NCI-H2029 (cell line): ENCODE data around the gene SPTLC3.
"Not testable (repeated sequence)": the region's sequence is repeated elsewhere in the genome, so short reads cannot be mapped to it uniquely, and the experiment has no call there.

ENCODE experiments used
- DNase-seq: peaks from one replicate; lab custom pipeline; 2025; lab: John Stamatoyannopoulos, UW

The SPTLC3 gene

GRCh38 chr20:13008761-13009681 lies at the start of gene SPTLC3:
Gene SPTLC3 (plus strand): TSS chr20:13008972. CDS start chr20:13009268, 296 bp downstream.
- no peak for DNase-seq

- no peak for DNase-seq
Measured at GRCh38 chr20:12961725-12962124, 47.0 kb upstream of the SPTLC3 start.

GRCh38 chr20:12962895-12963294 lies 45.9 kb upstream of the SPTLC3 start:
- no peak for DNase-seq

GRCh38 chr20:12963416-12963815 lies 45.4 kb upstream of the SPTLC3 start:
- no peak for DNase-seq

DNA sequence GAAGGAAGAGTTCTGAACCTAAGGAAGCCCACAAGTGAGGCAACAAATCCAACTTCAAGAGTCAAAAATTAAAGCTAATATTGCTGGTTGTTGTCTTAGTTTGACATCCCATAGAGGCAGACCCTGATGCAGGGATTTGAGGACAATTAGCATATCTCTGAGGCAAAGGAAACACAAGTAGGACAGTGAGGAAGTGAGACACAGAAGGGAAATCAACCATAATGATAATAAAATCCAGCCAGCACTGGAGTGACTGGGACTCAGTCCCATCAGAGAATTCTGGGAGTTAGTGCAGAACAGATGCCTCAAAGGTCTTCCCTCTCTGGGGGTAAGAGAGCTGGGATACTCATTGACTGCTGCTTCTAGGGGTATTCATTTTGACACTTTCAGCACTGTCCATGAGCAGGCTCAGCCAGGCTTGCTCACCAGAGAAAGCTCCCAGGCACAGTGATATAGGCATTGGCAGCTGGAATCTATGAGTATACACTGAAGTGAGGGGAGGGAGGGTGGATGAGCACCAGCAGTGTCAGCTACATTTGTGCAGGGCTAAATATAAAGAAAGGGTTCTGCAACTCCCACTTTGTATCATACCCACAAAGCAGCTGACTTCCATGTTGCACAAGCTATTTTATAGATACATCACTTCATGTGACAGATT lies 43.4 kb upstream of the SPTLC3 start:
- no peak for DNase-seq

DNA sequence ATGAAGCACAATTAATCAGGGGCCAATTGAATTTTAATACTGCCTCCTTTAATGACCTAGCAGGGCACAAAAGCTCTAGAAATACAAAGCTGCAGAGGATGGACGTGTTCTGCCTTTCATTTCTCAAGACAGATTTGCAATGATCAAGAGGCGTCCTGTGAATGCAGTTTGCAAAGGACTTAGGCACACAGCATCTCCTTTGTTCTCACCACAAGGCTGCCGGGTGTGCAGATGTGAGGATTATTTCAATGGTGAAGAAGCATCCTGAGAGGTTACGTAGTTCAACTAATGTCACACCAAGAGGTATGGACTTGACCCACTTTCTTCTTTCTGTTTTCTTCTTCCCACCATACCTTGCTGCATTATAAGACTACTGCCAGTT lies 42.9 kb upstream of the SPTLC3 start:
- no peak for DNase-seq

DNA sequence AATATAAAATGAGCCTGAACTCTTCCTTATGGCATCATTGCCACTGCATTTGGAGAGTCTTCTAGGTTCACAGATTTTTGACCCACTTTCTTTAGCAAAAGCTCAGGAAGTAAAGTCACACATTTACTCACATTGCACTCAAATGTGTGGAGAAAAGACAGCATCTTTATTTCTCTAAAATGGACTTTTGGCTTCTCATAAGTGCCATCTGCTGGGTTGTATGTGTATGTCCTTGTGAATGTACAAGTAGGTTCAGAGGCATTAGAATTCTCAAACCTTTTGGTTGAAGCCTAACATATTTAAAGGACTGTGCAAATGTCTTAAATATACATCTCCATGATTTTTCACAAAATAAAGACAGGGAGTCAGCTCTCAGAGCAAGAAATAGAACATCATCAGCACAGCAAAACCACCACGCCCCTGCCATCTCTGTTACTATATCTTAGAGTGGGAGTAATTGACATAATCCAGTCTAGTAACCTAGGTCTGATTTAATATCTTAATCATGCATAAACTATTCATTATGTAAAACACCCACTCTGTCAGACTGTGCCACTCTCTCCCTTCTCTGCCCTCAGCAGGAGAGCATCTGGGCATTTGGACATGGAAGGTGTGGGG lies 42.2 kb upstream of the SPTLC3 start:
- DNase-seq, result no peak

DNA sequence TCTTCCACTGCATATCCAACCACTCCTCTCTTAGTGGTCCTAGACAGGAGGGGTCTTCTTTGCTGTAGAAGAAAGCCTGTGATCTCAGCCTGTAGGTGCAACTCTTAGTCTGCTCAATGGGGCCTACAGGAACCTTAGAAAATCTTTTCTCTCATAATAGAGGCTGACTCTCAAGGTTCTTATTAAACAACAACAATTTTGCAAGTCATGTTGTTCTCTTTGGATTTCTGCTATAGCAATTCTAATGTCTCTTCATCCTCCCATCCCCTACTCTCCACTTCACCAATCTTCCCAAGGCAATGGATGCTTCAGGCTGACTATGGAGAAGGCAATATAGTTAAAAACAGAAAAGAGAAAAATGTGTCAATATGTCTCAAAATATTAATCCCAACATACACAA lies 40.8 kb upstream of the SPTLC3 start:
- no peak for DNase-seq

GRCh38 chr20:12968472-12968871 lies 40.3 kb upstream of the SPTLC3 start:
- DNase-seq, result no peak

- no peak for DNase-seq
Measured at GRCh38 chr20:12969071-12969669, 39.6 kb upstream of the SPTLC3 start.

DNA sequence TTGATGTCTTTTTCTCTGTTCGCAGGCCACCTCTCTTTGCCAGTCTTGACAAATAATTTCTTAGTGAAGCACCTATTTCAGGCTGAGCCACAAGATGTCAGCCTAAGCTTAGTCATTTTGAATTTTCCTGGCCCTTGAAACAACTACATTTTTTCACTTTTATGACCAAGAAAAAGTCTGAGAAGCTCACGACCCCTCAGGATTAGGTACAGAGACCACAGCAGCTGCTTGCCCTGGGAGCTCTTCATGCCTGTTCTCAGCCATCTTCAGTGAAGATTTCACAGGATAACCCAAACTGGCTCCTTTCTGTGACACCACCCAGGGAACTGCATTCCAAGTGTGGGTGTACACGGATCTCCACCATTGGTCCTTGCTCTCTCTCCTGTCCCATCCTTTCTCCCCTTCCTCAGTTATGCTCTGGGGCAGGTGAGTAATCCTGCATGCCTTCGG lies 38.4 kb upstream of the SPTLC3 start:
- no peak for DNase-seq

DNA sequence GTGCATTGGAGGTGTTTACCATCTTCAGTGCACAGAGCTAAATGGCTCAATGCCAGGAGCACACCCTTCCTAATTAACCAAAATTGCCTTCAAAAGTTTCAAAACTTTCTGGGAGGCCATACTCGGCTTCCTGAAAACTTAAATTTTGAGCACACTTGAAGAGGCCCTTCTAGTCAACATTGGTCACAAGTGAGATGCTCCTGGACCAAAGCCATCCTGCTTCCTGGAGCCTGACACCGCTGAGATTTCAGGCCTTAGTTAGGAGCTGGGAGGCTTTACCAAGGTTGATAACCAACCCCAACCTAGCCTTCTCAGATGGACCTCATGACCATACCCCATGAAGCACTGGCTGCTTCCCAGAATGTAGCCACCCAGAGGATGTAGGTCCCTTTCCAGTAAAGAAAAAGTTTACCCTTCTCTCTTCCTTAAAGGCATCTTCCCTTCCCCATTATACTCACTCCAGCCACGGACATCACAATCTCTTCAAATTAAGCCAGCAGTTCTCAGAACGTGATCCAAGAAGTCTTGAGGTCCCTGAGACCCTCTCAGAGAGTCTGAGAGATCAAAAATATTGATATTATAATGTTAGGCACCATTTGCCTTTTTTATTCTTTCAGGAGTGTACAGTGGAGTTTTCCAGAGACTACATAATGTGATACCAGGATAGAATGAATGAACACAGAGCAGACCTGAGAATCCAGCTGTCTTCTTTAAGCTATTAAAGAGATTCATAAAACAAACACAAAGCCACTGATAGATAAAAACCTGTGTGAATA lies 32.8 kb upstream of the SPTLC3 start:
- DNase-seq, result no peak

- DNase-seq, result no peak
Measured at GRCh38 chr20:12976720-12977309, 32.0 kb upstream of the SPTLC3 start.

DNA sequence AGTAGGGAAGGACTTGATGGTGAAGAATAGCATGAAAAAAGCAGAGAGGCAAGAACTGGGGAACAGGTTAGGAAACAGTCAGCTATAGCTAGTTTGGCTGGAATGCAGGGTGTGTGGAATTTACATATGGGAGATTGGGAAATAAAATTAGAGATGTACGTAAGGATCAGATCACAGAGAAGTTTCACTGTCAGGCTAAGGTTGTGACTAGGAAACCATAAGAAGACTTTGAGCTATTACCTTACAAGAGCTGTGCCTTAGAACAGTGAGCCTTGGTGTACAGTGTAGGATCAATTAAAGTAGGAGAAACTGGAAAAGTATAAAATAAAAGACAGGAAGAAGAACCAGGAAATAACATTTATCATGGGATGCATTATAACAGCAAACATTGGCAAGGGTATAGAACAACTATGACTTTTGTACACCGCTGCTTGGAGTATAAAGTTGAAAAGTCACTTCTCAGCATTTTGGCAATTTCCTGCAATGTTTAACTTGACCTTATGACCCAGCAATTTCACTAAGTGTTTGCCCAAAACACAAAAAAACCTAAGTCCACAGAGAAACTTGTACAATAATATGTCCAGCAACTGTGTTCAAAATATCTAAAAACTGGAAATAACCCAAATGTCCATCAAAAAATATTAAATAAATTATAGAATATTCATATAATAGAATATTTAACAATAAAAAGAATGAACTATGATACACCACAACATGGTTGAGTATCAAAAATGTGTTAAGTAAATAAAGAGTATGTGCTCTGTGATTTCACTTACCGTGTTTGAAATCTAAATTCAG lies 31.2 kb upstream of the SPTLC3 start:
- no peak for DNase-seq

DNA sequence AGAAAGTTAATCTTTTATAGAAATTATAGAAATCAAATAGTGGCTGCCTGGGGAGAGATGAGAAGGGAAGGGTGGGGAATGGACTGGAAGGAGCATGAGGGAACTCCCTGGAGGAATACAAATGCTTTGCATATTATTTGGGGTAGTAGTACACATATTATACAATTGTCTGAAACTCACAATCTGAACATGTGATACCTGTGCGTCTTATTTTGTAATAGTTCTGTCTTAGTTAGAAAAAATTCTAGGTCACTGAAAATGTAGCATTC lies 30.7 kb upstream of the SPTLC3 start:
- no peak for DNase-seq

- DNase-seq, result no peak
Measured at GRCh38 chr20:12978613-12979495, 29.9 kb upstream of the SPTLC3 start.

GRCh38 chr20:12979713-12980112 lies 29.1 kb upstream of the SPTLC3 start:
- DNase-seq, result not testable (repeated sequence)

GRCh38 chr20:12982098-12982497 lies 26.7 kb upstream of the SPTLC3 start:
- no peak for DNase-seq

- no peak for DNase-seq
Measured at GRCh38 chr20:12984069-12984765, 24.6 kb upstream of the SPTLC3 start.
